SK-N-SH treated with all-trans-retinoic acid at 6 μM for 48 hours (cell line): ENCODE data around the gene PRKG1.

Source experiments
- PATZ1 ChIP-seq: fragments of 250-450 bp; sonication (Bioruptor Pico); IDR thresholded peaks from 2 replicates; pipeline ENCODE4 v1.8.0; 2020; ENCODE audit warnings: mild to moderate bottlenecking, moderate library complexity, borderline replicate concordance
- ZFP30 ChIP-seq: fragments of 450-650 bp; formaldehyde crosslinking; IDR thresholded peaks from 2 replicates; pipeline ENCODE4 v1.5.0; 2022; ENCODE audit warnings: mild to moderate bottlenecking, moderate library complexity
- ZNF70 ChIP-seq: fragments of 450-650 bp; formaldehyde crosslinking; IDR thresholded peaks from 2 replicates; pipeline ENCODE4 v1.5.0; 2020; ENCODE audit warnings: mild to moderate bottlenecking, moderate library complexity
- ZNF8 ChIP-seq: fragments of 450-650 bp; formaldehyde crosslinking; IDR thresholded peaks from 2 replicates; pipeline ENCODE4 v1.5.0; 2020; ENCODE audit warnings: mild to moderate bottlenecking, moderate library complexity

GRCh38 chr10:52185256-52185655 lies 1111.0 kb downstream of the PRKG1 start:
- TF ChIP-seq ZNF8 (CRISPR knock-in tag) (no peak), ZNF70 (CRISPR knock-in tag) (no peak), ZFP30 (CRISPR knock-in tag) (no peak), PATZ1 (CRISPR knock-in tag) (no peak)
